HepG2 (cell line): Measurements from ENCODE around the gene GABARAPL2. TPM values are rescaled to one million over a fixed set of nuclear protein-coding genes. Genes with fewer than 3 reads are reported as not detected.

Source experiments
- AKAP8 ChIP-seq: sonication (generic); formaldehyde crosslinking; IDR thresholded peaks from 2 replicates; pipeline ENCODE4 v1.5.1; 2020; ENCODE audit warnings: mild to moderate bottlenecking, missing genetic modification reagents
- GFI1 ChIP-seq: sonication (generic); formaldehyde crosslinking; IDR thresholded peaks from 2 replicates; pipeline ENCODE4 v1.5.0; 2020; ENCODE audit warnings: missing genetic modification reagents, mild to moderate bottlenecking, borderline replicate concordance
- GTF2F1 ChIP-seq: fragments of 150-350 bp; IDR thresholded peaks from 2 replicates; pipeline ENCODE4 v1.6.1; 2014; ENCODE audit warnings: low read length
- HCFC1 ChIP-seq: fragments of 150-350 bp; IDR thresholded peaks from 2 replicates; pipeline ENCODE4 v1.6.1; 2014; ENCODE audit warnings: low read depth, low read length
- HIC2 ChIP-seq: sonication (generic); formaldehyde crosslinking; IDR thresholded peaks from 2 replicates; pipeline ENCODE4 v1.9.0; 2022; ENCODE audit warnings: low read depth, missing genetic modification reagents
- HOXA9 ChIP-seq: sonication (generic); formaldehyde crosslinking; IDR thresholded peaks from 2 replicates; pipeline ENCODE4 v1.8.1; 2022; ENCODE audit warnings: missing genetic modification reagents, mild to moderate bottlenecking, moderate library complexity, borderline replicate concordance
- KMT2B ChIP-seq: IDR thresholded peaks from 2 replicates; pipeline ENCODE4 v1.6.1; 2016; ENCODE audit warnings: missing genetic modification reagents, missing compliant biosample characterization
- NCOR1 ChIP-seq: fragments of 200-600 bp; sonication (generic); IDR thresholded peaks from 2 replicates; pipeline ENCODE4 v1.7.0; 2017; ENCODE audit warnings: antibody characterized with exemption, low read length, borderline replicate concordance
- PCBP1 ChIP-seq: fragments of 200-400 bp; formaldehyde crosslinking; IDR thresholded peaks from 2 replicates; pipeline ENCODE4 v1.6.1; 2017; ENCODE audit warnings: mild to moderate bottlenecking, low read depth, low read length, borderline replicate concordance
- PHF21A ChIP-seq: sonication (generic); formaldehyde crosslinking; IDR thresholded peaks from 2 replicates; pipeline ENCODE4 v1.5.0; 2020; ENCODE audit warnings: mild to moderate bottlenecking, missing genetic modification reagents
- RNF219 ChIP-seq: sonication (generic); formaldehyde crosslinking; IDR thresholded peaks from 2 replicates; pipeline ENCODE4 v1.5.0; 2020; ENCODE audit warnings: mild to moderate bottlenecking, missing genetic modification reagents
- YY1 ChIP-seq: IDR thresholded peaks from 2 replicates; pipeline ENCODE4 v1.6.1; 2011; ENCODE audit warnings: low read length, low read depth, moderate library complexity, mild to moderate bottlenecking; ENCODE audit not compliant: insufficient read depth, insufficient replicate concordance
- ZFY ChIP-seq: sonication (generic); formaldehyde crosslinking; IDR thresholded peaks from 2 replicates; pipeline ENCODE4 v1.4.0; 2020; ENCODE audit warnings: missing genetic modification reagents
- ZMAT5 ChIP-seq: sonication (generic); formaldehyde crosslinking; IDR thresholded peaks from 2 replicates; pipeline ENCODE4 v1.5.0; 2020; ENCODE audit warnings: mild to moderate bottlenecking, low read depth, missing genetic modification reagents, borderline replicate concordance
- ZNF101 ChIP-seq: sonication (generic); formaldehyde crosslinking; IDR thresholded peaks from 2 replicates; pipeline ENCODE4 v1.4.0; 2020; ENCODE audit warnings: mild to moderate bottlenecking, low read depth, missing genetic modification reagents, borderline replicate concordance
- ZNF382 ChIP-seq: sonication (generic); formaldehyde crosslinking; IDR thresholded peaks from 2 replicates; pipeline ENCODE4 v1.5.0; 2020; ENCODE audit warnings: missing genetic modification reagents, mild to moderate bottlenecking, borderline replicate concordance
- ZNF512 ChIP-seq: sonication (generic); formaldehyde crosslinking; IDR thresholded peaks from 2 replicates; pipeline ENCODE4 v1.4.0; 2020; ENCODE audit warnings: mild to moderate bottlenecking, missing genetic modification reagents
- ZNF709 ChIP-seq: sonication (generic); formaldehyde crosslinking; IDR thresholded peaks from 2 replicates; pipeline ENCODE4 v1.5.0; 2020; ENCODE audit warnings: mild to moderate bottlenecking, missing genetic modification reagents
- ZNF841 ChIP-seq: sonication (generic); formaldehyde crosslinking; IDR thresholded peaks from 2 replicates; pipeline ENCODE4 v1.8.1; 2023; ENCODE audit warnings: missing genetic modification reagents, borderline replicate concordance
- ZNF891 ChIP-seq: sonication (generic); formaldehyde crosslinking; IDR thresholded peaks from 2 replicates; pipeline ENCODE4 v1.5.0; 2020; ENCODE audit warnings: mild to moderate bottlenecking, missing genetic modification reagents
- polyA plus RNA-seq, 8 experiments: library from polyadenylated mRNA; depleted of rRNA in 3 of 8; stranded (reverse) in 7 of 8; unstranded in 1 of 8; fragments of >200 nt; fragmentation: Illumina TruSeq in 4 of 8; extraction: Trizol in 4 of 8; gene quantifications; 2 replicates each; pipeline versions ENCODE4 v1.2.1 to v1.2.3, GENCODE V29; 2011 to 2016; ENCODE audit warnings: low read depth in 4 of 8, missing spikeins in 1 of 8, mixed read lengths in 1 of 8; ENCODE audit not compliant: insufficient read depth in 1 of 8
- total RNA-seq, 5 experiments: library from RNA; depleted of rRNA; stranded (reverse); fragments of >200 nt; fragmentation: Illumina TruSeq; extraction: Trizol; gene quantifications; 2 replicates each; pipeline ENCODE4 v1.2.3, GENCODE V29; 2016; ENCODE audit warnings: low read depth in 1 of 5

The GABARAPL2 gene
- total and polyA plus RNA-seq, 2 of the 13 experiments (the other 11 are each of a cell fraction or from before 2014, with no cell fraction given): 76.4 to 83.0 TPM

- TF ChIP-seq RNF219: no peak
- peak; percentile 74; the same call in 1 of the 2 replicates for TF ChIP-seq PHF21A (CRISPR knock-in tag)
- no peak for TF ChIP-seq ZNF512
- peak; percentile 62 for TF ChIP-seq YY1
- no peak for TF ChIP-seq AKAP8 (CRISPR knock-in tag)
- TF ChIP-seq ZNF101 (CRISPR knock-in tag): no peak
- TF ChIP-seq KMT2B (CRISPR knock-in tag): peak; percentile 91
- TF ChIP-seq GTF2F1: no peak
- no peak for TF ChIP-seq ZNF382 (CRISPR knock-in tag)
- TF ChIP-seq GFI1 (CRISPR knock-in tag): no peak
- TF ChIP-seq ZNF709: 0 out of 2 replicates have a peak, but pooled peaks have one; percentile 35
- TF ChIP-seq ZFY: peak; percentile 94
- peak; percentile 96 for TF ChIP-seq ZNF891 (CRISPR knock-in tag)
- TF ChIP-seq ZMAT5 (CRISPR knock-in tag): no peak
- no peak; the same call in 1 of the 2 replicates for TF ChIP-seq PCBP1
- no peak for TF ChIP-seq ZNF841 (CRISPR knock-in tag)
- TF ChIP-seq HCFC1: peak; percentile 95
- peak; percentile 22; the same call in 1 of the 2 replicates for TF ChIP-seq NCOR1
- no peak for TF ChIP-seq HIC2 (CRISPR knock-in tag)
- TF ChIP-seq HOXA9 (CRISPR knock-in tag): no peak
These were observed 56.8 kb downstream of the GABARAPL2 start, which contains the start of gene ADAT1 (continued) for GRCh38 chr16:75622761-75623605.
